Upper lobe of left lung (tissue), 6 donors: ENCODE data around the gene MNX1. TPM values are rescaled to one million over a fixed set of nuclear protein-coding genes. Genes with fewer than 3 reads are reported as not detected.

Experiments
- ATAC-seq, 2 donors: fragments of 200-7000 bp; cut with Tn5 transposase; one replicate each; pipeline ENCODE4 v1.9.1; 2022; ENCODE audit warnings: mild to moderate bottlenecking in 2 of 2, moderate library complexity in 2 of 2; ENCODE audit not compliant: low FRiP score in 2 of 2
- DNase-seq, 2 donors: peaks; one replicate each; pipeline ENCODE4 v3.0.0-alpha.2; 2019 to 2020
- H3K27ac ChIP-seq, 4 donors: fragments of 200-600 bp; sonication (generic); one replicate each; pipeline ENCODE4 v1.5.1; 2016 to 2019
- H3K27me3 ChIP-seq, 4 donors: fragments of 200-600 bp; sonication (generic); one replicate each; pipeline ENCODE4 v1.5.1; 2017 to 2019
- H3K36me3 ChIP-seq, 4 donors: fragments of 200-600 bp; sonication (generic); one replicate each; pipeline ENCODE4 v1.5.1; 2016 to 2019
- H3K4me1 ChIP-seq, 4 donors: fragments of 200-600 bp; sonication (generic); one replicate each; pipeline ENCODE4 v1.5.1; 2018 to 2019
- H3K4me3 ChIP-seq, 4 donors: fragments of 200-600 bp; sonication (generic); one replicate each; pipeline ENCODE4 v1.5.1; 2017 to 2019; ENCODE audit warnings: mild to moderate bottlenecking in 2 of 4, moderate library complexity in 1 of 4
- H3K9me3 ChIP-seq, 4 donors: fragments of 200-600 bp; sonication (generic); one replicate each; pipeline ENCODE4 v1.5.1; 2018 to 2019
- EP300 ChIP-seq, 4 donors: sonication (generic); formaldehyde crosslinking; IDR thresholded peaks; one replicate each; pipeline ENCODE4 v1.5.1; 2017; ENCODE audit warnings: antibody characterized with exemption in 4 of 4, control low read depth in 2 of 4
- POLR2A ChIP-seq, 4 donors: fragments of 450-650 bp; IDR thresholded peaks; one replicate each; pipeline ENCODE4 v1.5.1; 2016 to 2017; ENCODE audit warnings: antibody characterized with exemption in 4 of 4, mild to moderate bottlenecking in 2 of 4
- POLR2AphosphoS5 ChIP-seq, 2 donors: sonication (generic); formaldehyde crosslinking; IDR thresholded peaks; one replicate each; pipeline ENCODE4 v1.5.1; 2017; ENCODE audit warnings: antibody characterized with exemption in 2 of 2
- whole genome bisulfite sequencing, 2 donors: methylation state at CpG; one replicate each; pipeline ENCODE4 v1.1.5; 2017 to 2018; 5-methylcytosine and 5-hydroxymethylcytosine counted together
- total RNA-seq, 6 donors: library from RNA; depleted of rRNA in 4 of 6; stranded (reverse); fragments of >200 nt in 4 of 6; gene quantifications; one replicate each; pipeline versions ENCODE4 v1.1.0 to v1.2.1, GENCODE V29; 2016 to 2021
- TF ChIP-seq, protein P1 (sequence below), 6 experiments: fragments of 450-650 bp in 4 of 6; fragments of 200-600 bp in 2 of 6; sonication (generic) in 2 of 6; IDR thresholded peaks; one replicate each; pipeline ENCODE4 v1.5.1; 2016 to 2019; ENCODE audit warnings: antibody characterized with exemption in 6 of 6
- donor health status: DM: no; HTN: no; CAD: no; lungs with moderate emphysema.
- donor health status: DM: no; HTN: yes; CAD: no; lungs with severe emphysema.

MNX1 gene
- total RNA-seq, 6 donors from 2014 or later: 0.46 to 1.5 (median 0.98) TPM; not detected in 3

DNA sequence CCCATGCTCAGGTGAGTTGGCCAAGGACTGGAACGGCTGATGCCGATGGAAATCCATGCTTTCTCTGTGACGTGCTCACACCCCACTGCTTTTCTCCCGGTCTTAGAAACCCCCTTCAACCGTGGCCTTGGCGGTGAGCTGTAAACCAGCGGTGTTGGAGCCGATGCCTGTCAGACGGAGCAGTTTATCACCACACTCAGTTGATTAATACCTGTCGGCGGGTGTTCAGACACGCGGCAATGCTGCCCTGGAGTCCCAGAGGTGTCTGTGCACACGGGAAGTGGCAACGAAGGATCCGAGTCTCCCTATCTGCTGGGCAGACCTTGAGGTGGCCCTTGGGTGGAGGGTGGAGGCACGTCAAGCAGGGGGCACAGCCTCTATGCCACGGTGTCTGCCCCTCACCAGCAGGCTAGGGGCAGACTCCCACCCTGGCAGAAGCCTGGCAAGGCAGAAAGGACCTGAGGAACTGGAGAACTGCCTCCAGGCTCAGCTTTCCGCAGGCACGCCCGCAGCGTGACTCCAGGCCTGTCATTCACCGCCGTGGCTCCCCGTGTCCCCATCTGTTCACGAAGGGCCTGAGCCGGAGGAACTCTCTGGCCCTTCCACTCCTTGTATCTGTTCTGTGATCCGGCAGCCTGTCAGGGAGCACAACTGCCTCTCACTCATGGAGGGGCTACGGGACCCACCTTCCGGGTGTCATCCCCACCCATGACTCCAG lies 34.6 kb upstream of the MNX1 start:
- peak in 1 of 2 donors; percentile 51 for DNase-seq
- no peaks in the 10 kb centered on the region for H3K4me1 ChIP-seq
- no peaks in the 10 kb centered on the region for H3K27me3 ChIP-seq
- no peak overlapping the region for H3K4me3 ChIP-seq
- no peak for ATAC-seq
- TF ChIP-seq, protein P1, sequence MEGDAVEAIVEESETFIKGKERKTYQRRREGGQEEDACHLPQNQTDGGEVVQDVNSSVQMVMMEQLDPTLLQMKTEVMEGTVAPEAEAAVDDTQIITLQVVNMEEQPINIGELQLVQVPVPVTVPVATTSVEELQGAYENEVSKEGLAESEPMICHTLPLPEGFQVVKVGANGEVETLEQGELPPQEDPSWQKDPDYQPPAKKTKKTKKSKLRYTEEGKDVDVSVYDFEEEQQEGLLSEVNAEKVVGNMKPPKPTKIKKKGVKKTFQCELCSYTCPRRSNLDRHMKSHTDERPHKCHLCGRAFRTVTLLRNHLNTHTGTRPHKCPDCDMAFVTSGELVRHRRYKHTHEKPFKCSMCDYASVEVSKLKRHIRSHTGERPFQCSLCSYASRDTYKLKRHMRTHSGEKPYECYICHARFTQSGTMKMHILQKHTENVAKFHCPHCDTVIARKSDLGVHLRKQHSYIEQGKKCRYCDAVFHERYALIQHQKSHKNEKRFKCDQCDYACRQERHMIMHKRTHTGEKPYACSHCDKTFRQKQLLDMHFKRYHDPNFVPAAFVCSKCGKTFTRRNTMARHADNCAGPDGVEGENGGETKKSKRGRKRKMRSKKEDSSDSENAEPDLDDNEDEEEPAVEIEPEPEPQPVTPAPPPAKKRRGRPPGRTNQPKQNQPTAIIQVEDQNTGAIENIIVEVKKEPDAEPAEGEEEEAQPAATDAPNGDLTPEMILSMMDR (IDR thresholded peaks at IDR 0.05): no peak
- 86 to 88% methylated on average over 28 to 29 of the region's 30 CpGs for WGBS, 2 donors
- H3K27ac ChIP-seq: no peak overlapping the region
- H3K36me3 ChIP-seq: no peaks in the 10 kb centered on the region
- H3K9me3 ChIP-seq: no peaks in the 10 kb centered on the region

GRCh38 chr7:157044147-157044687 lies 33.8 kb upstream of the MNX1 start:
- Histone ChIP-seq H3K4me3 (no peak overlapping the region), H3K27ac (no peak overlapping the region), H3K36me3 (no peaks in the 10 kb centered on the region), H3K9me3 (no peaks in the 10 kb centered on the region), H3K27me3 (no peaks in the 10 kb centered on the region), H3K4me1 (no peaks in the 10 kb centered on the region)
- DNase-seq (peak in 1 of 2 donors; percentile 46), ATAC-seq (peak in 1 of 2 donors; percentile 45)
- TF ChIP-seq POLR2AphosphoS5 (IDR thresholded peaks at IDR 0.05): no peak
- TF ChIP-seq EP300 (IDR thresholded peaks at IDR 0.05): no peak
- no peak for TF ChIP-seq POLR2A (IDR thresholded peaks at IDR 0.05)
- TF ChIP-seq, protein P1 (IDR thresholded peaks at IDR 0.05): no peak
- WGBS, 2 donors: 78 to 81% methylated on average over 17 of the region's 17 CpGs

GRCh38 chr7:157043745-157044144 lies 33.3 kb upstream of the MNX1 start:
- H3K9me3 ChIP-seq: no peaks in the 10 kb centered on the region
- no peaks in the 10 kb centered on the region for H3K27me3 ChIP-seq
- DNase-seq (peak in 1 of 2 donors; percentile 33), ATAC-seq (peak in 1 of 2 donors; percentile 82)
- no peaks in the 10 kb centered on the region for H3K4me1 ChIP-seq
- H3K27ac ChIP-seq: no peak overlapping the region
- no peaks in the 10 kb centered on the region for H3K36me3 ChIP-seq
- no peak overlapping the region for H3K4me3 ChIP-seq
- 59 to 69% methylated on average over 12 of the region's 12 CpGs for WGBS, 2 donors
- no peak for TF ChIP-seq POLR2A (IDR thresholded peaks at IDR 0.05)
- no peak for TF ChIP-seq POLR2AphosphoS5 (IDR thresholded peaks at IDR 0.05)
- TF ChIP-seq, protein P1 (IDR thresholded peaks at IDR 0.05): no peak
- no peak for TF ChIP-seq EP300 (IDR thresholded peaks at IDR 0.05)

GRCh38 chr7:157041514-157042277 lies 31.2 kb upstream of the MNX1 start:
- peak in 1 of 2 donors; percentile 44 for DNase-seq
- H3K27me3 ChIP-seq: no peaks in the 10 kb centered on the region
- WGBS, 2 donors: 74 to 78% methylated on average over 15 to 20 of the region's 20 CpGs

More at GRCh38 chr7:157041514-157042277, 31.2 kb upstream of the MNX1 start:
- Histone ChIP-seq H3K4me1 (no peaks in the 10 kb centered on the region), H3K36me3 (no peaks in the 10 kb centered on the region), H3K9me3 (no peaks in the 10 kb centered on the region), H3K4me3 (no peak overlapping the region), H3K27ac (no peak overlapping the region)
- TF ChIP-seq POLR2A (IDR thresholded peaks at IDR 0.05) (no peak), EP300 (IDR thresholded peaks at IDR 0.05) (no peak), POLR2AphosphoS5 (IDR thresholded peaks at IDR 0.05) (no peak)
- TF ChIP-seq, protein P1 (IDR thresholded peaks at IDR 0.05): no peak
- ATAC-seq: no peak
